Pulmonary artery endothelial cell (primary cell): Measurements from ENCODE around the gene C2orf69. TPM values are rescaled to one million over a fixed set of nuclear protein-coding genes. Genes with fewer than 3 reads are reported as not detected.

Experiments
- DNase-seq: peaks from one replicate; pipeline ENCODE4 v3.0.0-alpha.2; 2011; ENCODE audit warnings: low read depth, low spot score
- total RNA-seq: library from RNA; depleted of rRNA; stranded (reverse); fragments of >200 nt; gene quantifications from 2 replicates; pipeline ENCODE4 v1.2.3, GENCODE V29; 2014

C2orf69 gene
- total RNA-seq, 1 donor from 2014 or later = 12.0 TPM

GRCh38 chr2:199914372-199914958, 3.4 kb downstream of the C2orf69 start:
- DNase-seq = no peak

GRCh38 chr2:199916980-199917379, 5.9 kb downstream of the C2orf69 start:
- DNase-seq = no peak

- no peak for DNase-seq
Observed at GRCh38 chr2:199922856-199923255, 11.8 kb downstream of the C2orf69 start.

- no peak for DNase-seq
Observed at GRCh38 chr2:199923924-199924323, 12.8 kb downstream of the C2orf69 start.

- no peak for DNase-seq
Observed at GRCh38 chr2:199926806-199927205, 15.7 kb downstream of the C2orf69 start.

- DNase-seq = no peak
Observed at GRCh38 chr2:199928226-199928625, 17.1 kb downstream of the C2orf69 start.

- DNase-seq = no peak
Observed at GRCh38 chr2:199928626-199929025, 17.5 kb downstream of the C2orf69 start.

GRCh38 chr2:199929262-199929661, 18.2 kb downstream of the C2orf69 start:
- DNase-seq = no peak

- DNase-seq = no peak
Observed at GRCh38 chr2:199932312-199932855, 21.3 kb downstream of the C2orf69 start.

GRCh38 chr2:199933466-199933865, 22.4 kb downstream of the C2orf69 start:
- no peak for DNase-seq

GRCh38 chr2:199936554-199936953, 25.5 kb downstream of the C2orf69 start:
- DNase-seq = no peak

- DNase-seq = no peak
Observed at GRCh38 chr2:199940373-199940772, 29.3 kb downstream of the C2orf69 start.

- no peak for DNase-seq
Observed at GRCh38 chr2:199943373-199943772, 32.3 kb downstream of the C2orf69 start.

GRCh38 chr2:199946196-199946595, 35.1 kb downstream of the C2orf69 start:
- no peak for DNase-seq

GRCh38 chr2:199946836-199947235, 35.7 kb downstream of the C2orf69 start:
- no peak for DNase-seq

GRCh38 chr2:199950396-199950795, 39.3 kb downstream of the C2orf69 start:
- DNase-seq = no peak

GRCh38 chr2:199951023-199951422, 39.9 kb downstream of the C2orf69 start:
- no peak for DNase-seq

GRCh38 chr2:199955007-199955338, 43.9 kb downstream of the C2orf69 start:
- DNase-seq = no peak

GRCh38 chr2:199955339-199956061, 44.4 kb downstream of the C2orf69 start, which contains the start of the genes MAIP1 and TYW5:
TSS of gene MAIP1 (plus strand) at chr2:199955582. CDS start at chr2:199955799, 217 bp downstream.
TSS of gene TYW5 (minus strand) at chr2:199955491. CDS start at chr2:199955470, 21 bp downstream.
- peak; percentile 49 for DNase-seq

GRCh38 chr2:199956062-199956380, 44.9 kb downstream of the C2orf69 start:
- no peak for DNase-seq

GRCh38 chr2:199958014-199958413, 46.9 kb downstream of the C2orf69 start:
- no peak for DNase-seq

GRCh38 chr2:199962203-199962602, 51.1 kb downstream of the C2orf69 start:
- no peak for DNase-seq

- no peak for DNase-seq
Observed at GRCh38 chr2:199966405-199966804, 55.3 kb downstream of the C2orf69 start.
